ENCODE measurements around the gene CD300E. TPM values are rescaled to one million over a fixed set of nuclear protein-coding genes. Genes with fewer than 3 reads are reported as not detected.

CD300E gene
- total and polyA plus RNA-seq, 2 donors (not counting 1 experiment from before 2014, with no cell fraction given) = 0.10 to 0.92 TPM

DNA sequence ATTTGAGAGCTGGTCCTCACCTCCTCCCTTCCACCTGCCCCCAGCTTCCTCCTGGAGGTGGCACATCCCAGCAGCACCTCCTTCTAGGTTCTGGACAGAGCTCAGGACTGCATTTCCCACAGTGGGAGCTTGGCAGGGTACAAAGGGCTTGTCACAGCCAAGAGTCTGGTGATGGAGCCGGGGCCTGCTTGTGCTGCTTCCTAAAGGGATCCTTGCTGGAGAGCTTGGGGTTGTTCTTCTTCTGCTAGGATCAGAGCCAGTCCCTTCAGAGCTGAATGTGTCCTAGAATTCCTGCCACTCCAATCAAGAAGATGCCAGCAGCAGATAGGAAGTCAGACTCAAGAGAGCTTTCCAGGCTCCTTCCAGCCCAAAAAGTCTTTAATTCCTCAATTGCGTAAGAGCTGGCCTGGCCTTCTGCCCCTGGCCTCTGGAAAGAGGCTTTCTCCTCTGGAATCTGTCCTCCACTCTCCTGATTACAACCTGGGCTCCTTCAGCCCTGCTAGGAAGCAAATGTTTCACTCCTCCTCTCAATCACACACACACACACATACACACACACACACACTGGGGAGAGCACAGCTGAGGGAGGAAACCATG is 4.4 kb downstream of the CD300E start:
- H3K27ac ChIP-seq (ENCODE audit: low read length in 2 of 2) = no peak overlapping the region
- TF ChIP-seq EZH2 (IDR thresholded peaks at IDR 0.05; ENCODE audit: borderline replicate concordance, insufficient read depth, low read depth, low read length, poor library complexity, severe bottlenecking) (no peak), CTCF (IDR thresholded peaks at IDR 0.05) (no peak)
- Mint-ChIP-seq H3K27me3 (peaks cover 61% of the 10 kb centered on the region), H3K27ac (no peak overlapping the region), H3K4me1 (no peaks in the 10 kb centered on the region), H3K9me3 (ENCODE audit: insufficient read depth) (no peaks in the 10 kb centered on the region), H3K4me3 (no peak overlapping the region)
- no peak overlapping the region for H3K4me2 ChIP-seq (replicated peaks; ENCODE audit: low read depth, low read length, poor library complexity, severe bottlenecking)
- H4K20me1 ChIP-seq (ENCODE audit: control insufficient read depth, insufficient read depth, low read length, poor library complexity, severe bottlenecking) = no peaks in the 10 kb centered on the region
- H3K36me3 ChIP-seq (replicated peaks in 1 of 2; ENCODE audit: control extremely low read depth in 1 of 2, control insufficient read depth in 1 of 2, extremely low read depth in 1 of 2, insufficient read depth in 2 of 2, low read length in 1 of 2) = no peaks in the 10 kb centered on the region
- peaks cover 0 to 41% (median 13%) of the 10 kb centered on the region in 4 experiments for H3K27me3 ChIP-seq (replicated peaks in 1 of 4; ENCODE audit: control extremely low read depth in 1 of 4, control insufficient read depth in 3 of 4, insufficient read depth in 4 of 4, low read length in 3 of 4)
- no peak overlapping the region for H2AFZ ChIP-seq (ENCODE audit: insufficient read depth, low read depth, low read length, poor library complexity, severe bottlenecking)
- no peaks in the 10 kb centered on the region for H3K79me2 ChIP-seq (ENCODE audit: control insufficient read depth, insufficient read depth, low read length)
- no peaks in the 10 kb centered on the region for H3K4me1 ChIP-seq (ENCODE audit: control insufficient read depth in 2 of 2, insufficient read depth in 2 of 2, low read length in 2 of 2)
- DNase-seq (no peak), ATAC-seq (ENCODE audit: low read depth) (no peak)
- intact Hi-C loops (cut with micrococcal nuclease) = no loop called here
- CTCF ChIA-PET = no interaction called here
- no peak overlapping the region for H3K4me3 ChIP-seq (ENCODE audit: control extremely low read depth in 1 of 5, extremely low read depth in 1 of 5, insufficient read depth in 1 of 5, low read depth in 2 of 5, low read length in 4 of 5)
- POLR2A ChIA-PET = interaction anchor here (0.6 kb wide), 1 partner anchor 1976 kb away, joined by 4 read pairs; no protein-coding TSS in a partner anchor
- H3K9me3 ChIP-seq (ENCODE audit: control extremely low read depth in 1 of 3, control insufficient read depth in 2 of 3, insufficient read depth in 1 of 3, low read length in 2 of 3) = peaks cover 0 to 4% (median 0%) of the 10 kb centered on the region in 3 donors
- WGBS (ENCODE audit: insufficient coverage) = 100% methylated on average over 2 of the region's 2 CpGs
- no peak overlapping the region for H3K9ac ChIP-seq (ENCODE audit: low read length)

- no peaks in the 10 kb centered on the region for H3K9me3 Mint-ChIP-seq (ENCODE audit: insufficient read depth)
- no peak for ATAC-seq (ENCODE audit: low read depth)
- Histone ChIP-seq H3K79me2 (ENCODE audit: control insufficient read depth, insufficient read depth, low read length) (no peaks in the 10 kb centered on the region), H4K20me1 (ENCODE audit: control insufficient read depth, insufficient read depth, low read length, poor library complexity, severe bottlenecking) (no peaks in the 10 kb centered on the region), H3K4me2 (replicated peaks; ENCODE audit: low read depth, low read length, poor library complexity, severe bottlenecking) (no peak overlapping the region), H3K27me3 (replicated peaks in 1 of 4; ENCODE audit: control extremely low read depth in 1 of 4, control insufficient read depth in 3 of 4, insufficient read depth in 4 of 4, low read length in 3 of 4) (peaks cover 0 to 48% (median 14%) of the 10 kb centered on the region in 4 experiments), H3K4me3 (ENCODE audit: control extremely low read depth in 1 of 5, extremely low read depth in 1 of 5, insufficient read depth in 1 of 5, low read depth in 2 of 5, low read length in 4 of 5) (no peak overlapping the region), H3K9me3 (ENCODE audit: control extremely low read depth in 1 of 3, control insufficient read depth in 2 of 3, insufficient read depth in 1 of 3, low read length in 2 of 3) (peaks cover 0 to 6% (median 0%) of the 10 kb centered on the region in 3 donors), H2AFZ (ENCODE audit: insufficient read depth, low read depth, low read length, poor library complexity, severe bottlenecking) (no peak overlapping the region), H3K9ac (ENCODE audit: low read length) (no peak overlapping the region), H3K36me3 (replicated peaks in 1 of 2; ENCODE audit: control extremely low read depth in 1 of 2, control insufficient read depth in 1 of 2, extremely low read depth in 1 of 2, insufficient read depth in 2 of 2, low read length in 1 of 2) (no peaks in the 10 kb centered on the region), H3K4me1 (ENCODE audit: control insufficient read depth in 2 of 2, insufficient read depth in 2 of 2, low read length in 2 of 2) (peaks cover 2 to 4% of the 10 kb centered on the region in 2 donors), H3K27ac (ENCODE audit: low read length in 2 of 2) (no peak overlapping the region)
- 44% methylated on average over 3 of the region's 3 CpGs for WGBS (ENCODE audit: insufficient coverage)
- CTCF ChIA-PET = interaction anchor here (2.2 kb wide), 1 partner anchor 15 kb away, joined by 6 read pairs; no protein-coding TSS in a partner anchor
- no peak for DNase-seq
- peaks cover 2% of the 10 kb centered on the region for H3K4me1 Mint-ChIP-seq
- no peak overlapping the region for H3K27ac Mint-ChIP-seq
- POLR2A ChIA-PET = no interaction called here
- TF ChIP-seq CTCF (IDR thresholded peaks at IDR 0.05) = no peak
- TF ChIP-seq EZH2 (IDR thresholded peaks at IDR 0.05; ENCODE audit: borderline replicate concordance, insufficient read depth, low read depth, low read length, poor library complexity, severe bottlenecking) = no peak
- intact Hi-C loops (cut with micrococcal nuclease) = no loop called here
- H3K27me3 Mint-ChIP-seq = peaks cover 59% of the 10 kb centered on the region
- H3K4me3 Mint-ChIP-seq = no peak overlapping the region
Measured at GRCh38 chr17:74618451-74618850, 5.1 kb downstream of the CD300E start.

All from B cell (primary cell).